ENCODE results near the gene IL37.
"Not testable (repeated sequence)": the region's sequence is repeated elsewhere in the genome, so short reads cannot be mapped to it uniquely, and the experiment has no call there.

IL37 gene

DNA sequence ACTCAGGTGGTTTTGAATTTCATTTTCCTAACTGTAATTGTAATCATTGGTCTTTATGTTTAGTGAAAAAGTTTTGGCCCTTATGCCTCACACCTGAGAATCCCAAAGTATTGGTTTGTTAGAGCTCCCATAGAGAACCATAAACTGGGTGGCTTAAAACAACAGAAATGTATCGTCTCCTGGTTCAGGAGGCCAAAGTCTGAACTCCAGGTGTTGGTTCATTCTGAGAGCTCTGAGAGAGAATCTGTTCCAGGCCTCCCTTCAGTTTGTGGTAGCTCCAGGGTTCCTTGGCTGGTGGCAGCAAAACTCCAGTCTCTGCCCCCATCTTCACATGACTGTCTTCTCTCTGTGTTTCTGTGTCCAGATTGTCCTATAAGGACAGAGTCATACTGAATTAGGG, 11.0 kb downstream of the IL37 start:
- Mint-ChIP-seq H3K27ac (no peak overlapping the region), H3K27me3 (peaks cover 18% of the 10 kb centered on the region), H3K36me3 (no peaks in the 10 kb centered on the region), H3K4me3 (no peak overlapping the region), H3K9me3 (no peaks in the 10 kb centered on the region), H3K4me1 (no peaks in the 10 kb centered on the region)
- CTCF ChIA-PET, result interaction anchor here (1.0 to 5.1 kb wide), 4 partner anchors 18 to 173 kb away, joined by 3 to 17 read pairs (median 7); no protein-coding TSS in a partner anchor
- DNase-seq, result no peak

- no peak overlapping the region for H3K4me3 Mint-ChIP-seq
- no peaks in the 10 kb centered on the region for H3K9me3 Mint-ChIP-seq
- CTCF ChIA-PET, result interaction anchor here (1.4 to 6.8 kb wide), 4 partner anchors 18 to 174 kb away, joined by 3 to 50 read pairs (median 14); no protein-coding TSS in a partner anchor
- no peak for DNase-seq
- peaks cover 13% of the 10 kb centered on the region for H3K27me3 Mint-ChIP-seq
- H3K36me3 Mint-ChIP-seq, result no peaks in the 10 kb centered on the region
- no peaks in the 10 kb centered on the region for H3K4me1 Mint-ChIP-seq
- H3K27ac Mint-ChIP-seq, result no peak overlapping the region
Measured at GRCh38 chr2:112923237-112923966, 12.4 kb downstream of the IL37 start.

GRCh38 chr2:112923967-112924338, 13.0 kb downstream of the IL37 start:
- H3K9me3 Mint-ChIP-seq, result no peaks in the 10 kb centered on the region
- no peak overlapping the region for H3K4me3 Mint-ChIP-seq
- H3K27me3 Mint-ChIP-seq, result peaks cover 13% of the 10 kb centered on the region
- DNase-seq, result no peak
- no peaks in the 10 kb centered on the region for H3K4me1 Mint-ChIP-seq
- H3K36me3 Mint-ChIP-seq, result no peaks in the 10 kb centered on the region
- H3K27ac Mint-ChIP-seq, result no peak overlapping the region
- CTCF ChIA-PET, result interaction anchor here (1.1 to 6.8 kb wide), 2 partner anchors 17 to 34 kb away, joined by 3 to 50 read pairs; no protein-coding TSS in a partner anchor

GRCh38 chr2:112924360-112924759, 13.4 kb downstream of the IL37 start:
- peaks cover 13% of the 10 kb centered on the region for H3K27me3 Mint-ChIP-seq
- no peak overlapping the region for H3K27ac Mint-ChIP-seq
- CTCF ChIA-PET, result interaction anchor here (1.1 to 6.8 kb wide), 2 partner anchors 17 to 34 kb away, joined by 3 to 50 read pairs; no protein-coding TSS in a partner anchor
- DNase-seq, result no peak
- no peaks in the 10 kb centered on the region for H3K36me3 Mint-ChIP-seq
- no peaks in the 10 kb centered on the region for H3K4me1 Mint-ChIP-seq
- H3K4me3 Mint-ChIP-seq, result no peak overlapping the region
- no peaks in the 10 kb centered on the region for H3K9me3 Mint-ChIP-seq

DNA sequence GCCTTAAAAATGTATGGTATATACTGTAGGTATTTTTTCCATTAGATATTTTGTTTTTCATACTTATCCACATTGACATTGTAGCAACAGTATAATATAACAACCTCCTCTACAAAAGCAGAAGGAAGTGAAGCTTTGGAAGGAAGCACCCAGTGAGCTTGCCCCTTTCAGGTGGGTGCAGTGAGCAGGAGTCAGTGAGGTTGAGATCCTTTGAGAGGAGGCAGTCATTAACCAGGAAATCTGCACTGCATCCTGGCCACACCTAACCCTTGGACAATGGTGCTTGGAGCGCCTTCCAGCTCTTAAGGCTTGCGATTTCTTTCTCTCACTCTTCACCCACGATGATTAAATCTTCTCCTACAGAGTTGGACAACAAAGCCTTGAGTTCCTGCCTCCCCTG, 13.9 kb downstream of the IL37 start:
- Mint-ChIP-seq H3K27ac (no peak overlapping the region), H3K4me3 (no peak overlapping the region), H3K36me3 (no peaks in the 10 kb centered on the region), H3K4me1 (no peaks in the 10 kb centered on the region), H3K9me3 (no peaks in the 10 kb centered on the region), H3K27me3 (peaks cover 13% of the 10 kb centered on the region)
- no peak for DNase-seq
- CTCF ChIA-PET, result interaction anchor here (1.1 to 6.8 kb wide), 4 partner anchors 16 to 198 kb away, joined by 3 to 50 read pairs (median 5); no protein-coding TSS in a partner anchor

GRCh38 chr2:112926707-112927106, 15.7 kb downstream of the IL37 start:
- Mint-ChIP-seq H3K4me1 (no peaks in the 10 kb centered on the region), H3K27me3 (peaks cover 13% of the 10 kb centered on the region), H3K27ac (no peak overlapping the region), H3K9me3 (no peaks in the 10 kb centered on the region), H3K36me3 (no peaks in the 10 kb centered on the region), H3K4me3 (no peak overlapping the region)
- CTCF ChIA-PET, result interaction anchor here (1.0 to 6.8 kb wide), 4 partner anchors 15 to 200 kb away, joined by 3 to 50 read pairs (median 5); no protein-coding TSS in a partner anchor
- no peak for DNase-seq

DNA sequence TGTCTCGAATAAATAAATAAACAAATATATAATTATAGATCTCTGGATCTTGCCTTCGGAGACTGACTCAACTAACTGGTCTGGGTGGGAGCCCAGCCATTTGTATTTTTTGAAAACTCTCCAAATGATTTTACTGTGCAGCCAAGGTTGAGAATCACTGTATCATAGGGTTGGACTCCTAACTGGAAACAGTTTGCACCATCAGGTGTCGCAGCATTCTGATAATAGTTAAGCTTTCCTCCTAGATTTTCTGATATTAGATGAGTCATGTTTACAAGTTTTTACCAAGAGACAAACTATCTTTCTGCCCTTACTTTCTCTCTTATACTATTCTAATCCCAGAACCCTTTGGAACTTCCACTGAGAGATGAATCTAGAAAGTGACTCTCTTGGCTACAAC, 16.8 kb downstream of the IL37 start:
- Mint-ChIP-seq H3K27me3 (peaks cover 13% of the 10 kb centered on the region), H3K36me3 (no peaks in the 10 kb centered on the region), H3K27ac (no peak overlapping the region), H3K4me3 (no peak overlapping the region), H3K9me3 (no peaks in the 10 kb centered on the region), H3K4me1 (no peaks in the 10 kb centered on the region)
- CTCF ChIA-PET, result interaction anchor here (6.8 kb wide), 1 partner anchor 13 kb away, joined by 50 read pairs; no protein-coding TSS in a partner anchor
- no peak for DNase-seq

GRCh38 chr2:112933261-112933660, 22.3 kb downstream of the IL37 start:
- Mint-ChIP-seq H3K27me3 (peaks cover 15% of the 10 kb centered on the region), H3K36me3 (no peaks in the 10 kb centered on the region), H3K9me3 (no peaks in the 10 kb centered on the region), H3K4me1 (no peaks in the 10 kb centered on the region), H3K4me3 (no peak overlapping the region), H3K27ac (no peak overlapping the region)
- CTCF ChIA-PET, result interaction anchor here (0.6 to 3.3 kb wide), 2 partner anchors 9 to 105 kb away, joined by 3 to 17 read pairs; no protein-coding TSS in a partner anchor
- no peak for DNase-seq

GRCh38 chr2:112934117-112934516, 23.2 kb downstream of the IL37 start:
- not testable (repeated sequence) for H3K9me3 Mint-ChIP-seq, H3K4me3 Mint-ChIP-seq, H3K36me3 Mint-ChIP-seq, H3K4me1 Mint-ChIP-seq, DNase-seq, H3K27ac Mint-ChIP-seq
- CTCF ChIA-PET, result interaction anchor here (0.6 to 0.9 kb wide), 2 partner anchors 106 to 185 kb away, joined by 3 read pairs; no protein-coding TSS in a partner anchor
- peaks cover 20% of the 10 kb centered on the region for H3K27me3 Mint-ChIP-seq

- H3K4me3 Mint-ChIP-seq, result no peak overlapping the region
- CTCF ChIA-PET, result no interaction called here
Measured at GRCh38 chr2:112936927-112937232, 25.9 kb downstream of the IL37 start.

DNA sequence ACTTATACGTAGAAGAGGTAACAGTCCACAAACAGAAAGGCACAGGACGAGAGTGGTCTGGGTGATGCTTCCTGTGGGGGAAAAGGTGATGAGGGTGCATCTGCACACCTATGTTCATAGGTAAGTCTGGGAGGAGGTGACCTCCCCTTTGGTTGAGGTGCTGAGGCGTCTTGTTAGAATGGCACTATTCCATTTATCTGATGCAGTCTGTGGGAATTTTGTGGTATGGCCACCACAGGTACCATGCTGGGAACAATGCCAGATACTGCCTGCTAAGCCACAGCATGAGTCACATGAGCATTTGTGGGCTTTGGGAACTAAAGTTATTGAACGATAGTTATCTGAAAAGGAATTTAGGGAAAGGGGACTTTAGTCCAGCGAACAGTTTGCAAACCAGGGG, 27.9 kb downstream of the IL37 start:
- Mint-ChIP-seq H3K4me3 (no peak overlapping the region), H3K36me3 (no peaks in the 10 kb centered on the region), H3K4me1 (no peaks in the 10 kb centered on the region), H3K27ac (no peak overlapping the region), H3K9me3 (no peaks in the 10 kb centered on the region), H3K27me3 (peaks cover 33% of the 10 kb centered on the region)
- no peak for DNase-seq
- CTCF ChIA-PET, result interaction anchor here (4.6 to 6.4 kb wide), 3 partner anchors 12 to 212 kb away, joined by 45 to 151 read pairs (median 50); no protein-coding TSS in a partner anchor

More at GRCh38 chr2:112936927-112937232, 25.9 kb downstream of the IL37 start:
- Mint-ChIP-seq H3K27me3 (peaks cover 26% of the 10 kb centered on the region), H3K27ac (no peak overlapping the region), H3K4me1 (no peaks in the 10 kb centered on the region), H3K9me3 (no peaks in the 10 kb centered on the region), H3K36me3 (no peaks in the 10 kb centered on the region)
- DNase-seq, result no peak

DNA sequence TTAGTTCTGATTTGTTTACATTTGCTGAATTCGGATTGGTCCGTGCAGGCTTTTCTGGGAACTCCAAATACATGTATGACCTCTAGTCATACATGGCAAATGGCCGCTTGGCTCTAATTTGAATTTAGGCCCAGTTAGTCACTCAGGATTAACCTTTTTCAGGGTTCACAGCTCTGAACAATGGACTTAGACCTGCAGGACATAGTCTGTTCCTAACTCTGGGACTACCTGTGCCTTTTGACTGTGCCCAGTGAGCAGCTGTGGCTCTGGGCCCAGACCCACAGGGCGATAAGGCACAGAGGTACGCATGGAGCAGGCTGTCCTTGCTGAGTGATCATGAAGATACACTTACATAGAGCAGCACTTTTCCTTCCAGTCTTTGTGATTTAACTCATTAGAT, 28.5 kb downstream of the IL37 start:
- Mint-ChIP-seq H3K9me3 (no peaks in the 10 kb centered on the region), H3K4me3 (no peak overlapping the region), H3K27ac (no peak overlapping the region), H3K27me3 (peaks cover 33% of the 10 kb centered on the region), H3K4me1 (no peaks in the 10 kb centered on the region), H3K36me3 (no peaks in the 10 kb centered on the region)
- CTCF ChIA-PET, result interaction anchor here (0.7 to 6.4 kb wide), 5 partner anchors 13 to 212 kb away, joined by 3 to 151 read pairs (median 45); no protein-coding TSS in a partner anchor
- no peak for DNase-seq

DNA sequence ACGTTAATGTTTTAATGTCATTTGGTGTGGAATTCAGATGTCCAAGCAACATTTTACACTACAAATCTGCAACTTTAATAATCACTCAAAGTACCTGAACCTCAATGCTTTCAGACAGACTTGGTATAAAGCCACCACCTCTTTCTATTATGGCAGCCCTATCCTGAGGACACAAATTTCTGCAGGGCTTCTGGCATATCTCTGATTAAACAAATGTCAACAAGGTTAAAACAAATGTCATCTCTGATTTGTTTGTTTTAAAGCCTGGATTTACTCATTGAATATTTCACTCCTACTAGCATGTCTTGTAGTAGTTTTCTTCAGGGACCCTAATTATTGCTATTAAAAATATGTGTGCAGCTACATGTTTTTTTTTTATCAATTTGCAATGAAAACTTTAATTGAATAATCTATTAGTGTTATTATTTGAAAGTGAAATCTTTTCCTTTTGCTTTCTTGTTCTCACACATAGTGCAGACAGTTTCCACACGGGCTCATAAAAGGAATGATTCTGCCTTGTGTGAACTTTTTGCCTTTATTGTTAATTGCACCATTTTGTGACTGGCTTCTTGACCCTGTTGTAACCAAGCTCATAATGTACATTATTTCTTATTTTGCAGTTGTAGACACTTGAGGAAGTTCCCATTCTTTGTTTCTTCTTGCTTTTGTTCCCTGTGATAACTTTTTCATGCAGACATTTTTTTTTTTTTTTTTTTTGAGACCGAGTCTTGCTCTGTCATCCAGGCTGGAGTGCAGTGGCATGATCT, 30.1 kb downstream of the IL37 start:
- CTCF ChIA-PET, result interaction anchor here (0.6 to 6.4 kb wide), 44 partner anchors 9 to 344 kb away, joined by 3 to 151 read pairs (median 4); partner anchors contain the start of gene IL1B
- Mint-ChIP-seq H3K9me3 (no peaks in the 10 kb centered on the region), H3K27ac (no peak overlapping the region), H3K4me3 (no peak overlapping the region), H3K27me3 (peaks cover 32% of the 10 kb centered on the region), H3K4me1 (no peaks in the 10 kb centered on the region), H3K36me3 (no peaks in the 10 kb centered on the region)
- no peak for DNase-seq
